Right atrium auricular region (tissue), 2 donors: ENCODE measurements around the gene CCDC33. TPM values are rescaled to one million over a fixed set of nuclear protein-coding genes. Genes with fewer than 3 reads are reported as not detected.

Source experiments
- DNase-seq: peaks from one replicate; pipeline ENCODE4 v3.0.0-alpha.2; 2019; ENCODE audit warnings: low spot score
- H3K27ac ChIP-seq, 2 donors: fragments of 200-600 bp; sonication (generic); 1 replicate in 1 of 2; 2 replicates in 1 of 2; pipeline ENCODE4 v1.5.1; 2016 to 2019
- H3K27me3 ChIP-seq, 2 donors: fragments of 200-600 bp; sonication (generic); one replicate each; pipeline versions ENCODE4 v1.5.1 to v1.6.0; 2017 to 2019
- H3K36me3 ChIP-seq: fragments of 200-600 bp; sonication (generic); one replicate; pipeline ENCODE4 v1.5.1; 2016
- H3K4me1 ChIP-seq, 2 donors: fragments of 200-600 bp; sonication (generic); one replicate each; pipeline versions ENCODE4 v1.5.1 to v1.6.0; 2017 to 2019
- H3K4me3 ChIP-seq, 2 donors: fragments of 200-600 bp; sonication (generic); 1 replicate in 1 of 2; 2 replicates in 1 of 2; pipeline ENCODE4 v1.5.1; 2017 to 2019; ENCODE audit warnings: mild to moderate bottlenecking in 1 of 2, moderate library complexity in 1 of 2
- H3K9me3 ChIP-seq, 2 donors: fragments of 200-600 bp; sonication (generic); one replicate each; pipeline ENCODE4 v1.5.1; 2019
- CTCF ChIP-seq, 2 donors: fragments of 200-600 bp; sonication (generic); IDR thresholded peaks; one replicate each; pipeline ENCODE4 v1.5.1; 2019; ENCODE audit warnings: antibody characterized with exemption in 2 of 2
- total RNA-seq, 2 donors: library from RNA; depleted of rRNA; stranded (reverse); fragments of >200 nt; gene quantifications; one replicate each; pipeline ENCODE4 v1.1.0, GENCODE V29; 2016

CCDC33 gene
- total RNA-seq, 2 donors from 2014 or later = not detected

- no peaks in the 10 kb centered on the region for H3K9me3 ChIP-seq
- peaks cover 0 to 19% of the 10 kb centered on the region in 2 donors for H3K4me1 ChIP-seq
- DNase-seq = no peak
- TF ChIP-seq CTCF (IDR thresholded peaks at IDR 0.05) = no peak
- H3K27ac ChIP-seq = no peak overlapping the region
- H3K27me3 ChIP-seq = no peaks in the 10 kb centered on the region
- no peak overlapping the region for H3K4me3 ChIP-seq
- no peaks in the 10 kb centered on the region for H3K36me3 ChIP-seq
Measured at GRCh38 chr15:74383286-74383685, 147.2 kb downstream of the CCDC33 start.

GRCh38 chr15:74383695-74384565 lies 147.8 kb downstream of the CCDC33 start:
- Histone ChIP-seq H3K27ac (no peak overlapping the region), H3K4me3 (no peak overlapping the region), H3K9me3 (no peaks in the 10 kb centered on the region), H3K27me3 (no peaks in the 10 kb centered on the region), H3K36me3 (no peaks in the 10 kb centered on the region), H3K4me1 (peaks cover 0 to 19% of the 10 kb centered on the region in 2 donors)
- TF ChIP-seq CTCF (IDR thresholded peaks at IDR 0.05) = no peak
- no peak for DNase-seq

DNA sequence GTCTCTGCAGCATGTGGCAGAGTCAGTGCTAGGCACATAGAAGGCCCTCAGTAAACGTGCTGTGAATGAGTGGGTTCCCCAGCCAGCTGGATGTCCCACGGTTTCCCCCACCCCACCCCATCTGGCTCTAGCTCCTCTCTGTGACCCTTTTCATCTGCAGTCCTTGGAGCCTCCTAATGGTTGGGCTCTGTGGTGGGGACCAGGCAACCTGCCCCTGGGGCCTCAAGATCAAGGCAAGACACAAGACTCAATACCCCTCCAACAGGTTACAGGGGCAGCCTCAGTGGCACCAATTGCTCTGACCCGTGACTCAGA lies 148.4 kb downstream of the CCDC33 start:
- Histone ChIP-seq H3K4me1 (peaks cover 0 to 19% of the 10 kb centered on the region in 2 donors), H3K36me3 (no peaks in the 10 kb centered on the region), H3K9me3 (no peaks in the 10 kb centered on the region), H3K4me3 (no peak overlapping the region), H3K27me3 (no peaks in the 10 kb centered on the region), H3K27ac (no peak overlapping the region)
- no peak for DNase-seq
- no peak for TF ChIP-seq CTCF (IDR thresholded peaks at IDR 0.05)

DNA sequence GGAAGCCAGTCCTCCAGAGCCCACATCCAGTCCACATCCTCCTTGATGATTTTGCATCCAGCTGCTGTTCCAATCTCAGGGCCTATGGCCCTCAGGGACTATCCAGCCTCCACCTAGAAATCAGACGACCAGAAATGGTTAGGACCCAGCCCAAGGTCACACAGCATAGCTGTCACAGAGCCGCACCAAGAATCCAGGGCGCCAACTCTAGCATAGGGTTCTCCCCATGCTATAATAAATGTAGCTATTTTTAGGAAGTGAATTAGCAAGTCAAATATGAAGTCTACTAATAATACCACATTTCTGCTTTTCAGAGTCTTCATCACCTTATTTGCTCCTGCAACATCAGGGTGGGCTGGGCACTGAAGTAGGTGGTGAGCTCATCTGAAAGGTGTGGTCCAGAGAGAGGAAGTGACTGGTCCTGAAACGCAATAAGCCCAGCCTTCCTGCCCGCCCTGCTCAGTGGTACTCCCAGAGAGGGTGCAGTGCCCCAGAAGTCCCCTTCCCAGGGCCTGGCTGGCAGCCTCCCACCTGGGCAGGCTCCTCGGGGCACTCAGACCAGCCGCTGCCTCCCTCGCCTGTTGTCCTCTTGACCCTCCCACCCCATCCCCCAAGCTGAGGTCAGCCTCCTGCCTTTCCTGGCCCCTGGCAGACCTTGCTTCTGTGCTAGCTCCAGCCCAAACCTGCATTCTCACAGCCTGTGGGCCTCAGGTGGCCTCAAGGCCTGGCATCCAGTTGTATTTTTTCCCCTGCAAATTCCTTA lies 148.9 kb downstream of the CCDC33 start:
- peak overlapping the region in 1 of 2 donors; percentile 48 for H3K27ac ChIP-seq
- TF ChIP-seq CTCF (IDR thresholded peaks at IDR 0.05) = no peak
- no peak for DNase-seq
- no peaks in the 10 kb centered on the region for H3K27me3 ChIP-seq
- no peaks in the 10 kb centered on the region for H3K9me3 ChIP-seq
- H3K4me3 ChIP-seq = no peak overlapping the region
- H3K4me1 ChIP-seq = peaks cover 0 to 19% of the 10 kb centered on the region in 2 donors
- no peaks in the 10 kb centered on the region for H3K36me3 ChIP-seq

DNA sequence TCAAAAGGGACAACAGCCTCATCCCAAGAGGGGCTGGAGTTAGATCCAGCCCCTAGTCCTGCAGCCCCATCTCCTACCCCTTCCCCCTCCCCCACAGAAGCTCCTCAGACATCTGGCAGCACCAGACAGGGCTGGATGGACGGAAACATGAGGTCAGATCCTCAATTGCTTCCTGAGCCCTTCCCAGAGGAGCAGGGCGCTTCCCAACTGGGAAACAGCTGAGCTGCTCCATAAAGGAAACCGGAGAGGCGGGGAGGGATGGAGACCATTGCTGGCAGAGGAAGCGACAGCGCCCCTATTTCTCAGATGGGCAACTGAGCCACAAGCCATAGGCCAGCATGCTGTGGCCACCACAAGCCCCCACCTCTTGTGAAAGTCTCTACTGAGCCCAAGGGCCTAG lies 149.6 kb downstream of the CCDC33 start:
- no peaks in the 10 kb centered on the region for H3K36me3 ChIP-seq
- no peaks in the 10 kb centered on the region for H3K27me3 ChIP-seq
- TF ChIP-seq CTCF (IDR thresholded peaks at IDR 0.05) = no peak
- no peak for DNase-seq
- H3K4me1 ChIP-seq = peaks cover 0 to 19% of the 10 kb centered on the region in 2 donors
- no peak overlapping the region for H3K4me3 ChIP-seq
- H3K27ac ChIP-seq = peak overlapping the region in 1 of 2 donors; percentile 48
- no peaks in the 10 kb centered on the region for H3K9me3 ChIP-seq

Other genes starting within 250 kb of the CCDC33 start
- gene STOML1, start 244.0 kb upstream of the CCDC33 start, total RNA-seq = 10 to 100 TPM; 11.8 to 23.5 TPM
- gene PML, start 241.6 kb upstream of the CCDC33 start, total RNA-seq = 10 to 100 TPM; 27.3 to 36.1 TPM
- not detected for gene GOLGA6A, start 153.8 kb upstream of the CCDC33 start, total RNA-seq
- gene ISLR2, start 105.7 kb upstream of the CCDC33 start, total RNA-seq = 1 to 10 TPM in 1 of 2 donors, under 1 TPM in 1; 0.31 to 2.6 TPM
- gene ISLR, start 62.6 kb upstream of the CCDC33 start, total RNA-seq = 10 to 100 TPM; 51.9 to 59.9 TPM
- gene STRA6, start 33.5 kb upstream of the CCDC33 start, total RNA-seq = under 1 TPM; 0.22 to 0.55 TPM
- 1 to 10 TPM in 1 of 2 donors, under 1 TPM in 1; 0.71 to 1.0 TPM for gene CYP11A1, start 131.3 kb downstream of the CCDC33 start, total RNA-seq
- gene SEMA7A, start 197.6 kb downstream of the CCDC33 start, total RNA-seq = 1 to 10 TPM; 1.0 to 2.9 TPM
- 10 to 100 TPM; 65.4 to 68.2 TPM for gene UBL7, start 224.8 kb downstream of the CCDC33 start, total RNA-seq